ENCODE data around the gene LCT. TPM values are rescaled to one million over a fixed set of nuclear protein-coding genes. Genes with fewer than 3 reads are reported as not detected.
"Not testable (repeated sequence)": the region's sequence is repeated elsewhere in the genome, so short reads cannot be mapped to it uniquely, and the experiment has no call there.

LCT gene
- total RNA-seq (2014; rRNA removed; shearing (Covaris generic)) = 0.02 and 0.06 TPM in 2 replicates
- not detected in 2 replicates for polyA plus RNA-seq (2014; cell fraction: nucleus; rRNA removed)

GRCh38 chr2:135836596-135837270 is at the start of gene LCT:
Gene LCT, minus strand, starts transcription at chr2:135837184. Its CDS starts 15 bp downstream, at chr2:135837169.
- DNase-seq (ENCODE audit: extremely low read depth, low read depth) = no peak

DNA sequence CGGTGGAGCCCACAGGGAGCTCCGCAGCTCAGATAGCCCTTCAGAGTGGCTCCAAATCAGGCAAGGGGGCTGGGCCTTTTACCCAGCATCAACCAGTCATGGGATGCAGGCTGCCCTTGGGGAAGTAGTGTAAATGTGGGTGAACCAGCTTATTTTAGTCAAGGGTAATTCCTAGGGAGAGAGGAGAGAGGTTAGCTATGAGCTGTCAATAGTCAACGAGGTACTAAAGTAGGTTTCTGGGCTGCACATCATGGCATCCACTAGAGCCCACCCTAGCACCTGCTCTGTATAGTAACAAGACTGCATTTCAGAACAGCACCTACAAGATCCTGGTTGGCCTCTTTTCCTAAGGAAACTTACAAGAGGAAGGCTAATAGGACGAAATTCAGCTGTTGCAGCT is 48.7 kb upstream of the LCT start:
- DNase-seq (ENCODE audit: extremely low read depth, low read depth) = no peak

DNA sequence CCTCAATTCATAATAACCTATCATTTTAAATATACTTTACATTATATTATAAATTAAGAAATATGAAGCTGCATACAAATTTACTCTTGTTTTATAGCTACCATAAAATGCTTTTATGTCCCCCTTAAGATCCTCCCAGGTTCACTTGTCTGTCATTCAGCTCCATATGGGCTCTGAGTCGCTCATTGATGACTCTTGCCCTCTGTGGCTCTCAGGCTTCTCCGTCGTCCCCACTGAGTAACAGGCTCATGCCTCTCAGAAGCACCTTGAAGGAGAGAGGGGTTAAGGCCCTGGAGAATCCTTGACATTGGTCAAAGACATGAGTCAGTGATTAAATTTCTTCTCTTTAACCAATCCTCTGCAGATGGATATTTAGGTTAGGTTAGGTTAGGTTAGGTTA is 45.4 kb upstream of the LCT start:
- DNase-seq (ENCODE audit: extremely low read depth, low read depth) = no peak

GRCh38 chr2:135876770-135877169 is 39.8 kb upstream of the LCT start:
- DNase-seq (ENCODE audit: extremely low read depth, low read depth) = not testable (repeated sequence)

- peak; percentile 99 for DNase-seq (ENCODE audit: extremely low read depth, low read depth)
Measured at GRCh38 chr2:135876066-135876711, 39.2 kb upstream of the LCT start, which contains the start of gene MCM6. Gene MCM6, minus strand, starts transcription at chr2:135876443. Its CDS starts 78 bp downstream, at chr2:135876365.

DNA sequence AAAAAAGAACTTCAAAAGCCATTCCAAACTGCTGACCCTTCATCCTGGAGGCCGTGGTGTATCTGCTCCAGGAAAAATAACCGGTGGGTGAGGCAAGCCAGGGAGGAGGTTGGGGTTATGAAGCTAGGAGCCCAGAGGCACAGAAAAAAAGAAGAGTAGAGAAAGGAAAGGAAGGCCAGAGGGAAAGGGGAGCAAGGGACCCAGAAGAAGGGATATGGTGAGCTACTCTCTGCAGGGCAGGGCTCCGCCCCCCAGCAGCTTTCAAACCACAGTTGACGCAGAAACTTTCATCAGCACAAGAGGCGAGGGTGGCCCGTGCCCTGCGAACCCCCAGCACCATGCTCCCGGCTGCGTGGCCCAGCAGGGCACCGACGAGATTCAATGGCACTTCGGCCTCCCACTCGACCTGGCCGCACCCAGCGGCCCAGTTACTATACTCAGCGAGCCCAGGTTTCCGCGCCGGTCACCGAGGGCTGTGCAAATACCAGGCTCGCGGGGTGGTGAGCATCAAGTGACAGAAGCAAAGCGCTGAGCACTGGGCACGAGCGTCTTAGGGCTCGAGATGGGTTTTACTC is 38.6 kb upstream of the LCT start:
- DNase-seq (ENCODE audit: extremely low read depth, low read depth) = peak; percentile 26

DNA sequence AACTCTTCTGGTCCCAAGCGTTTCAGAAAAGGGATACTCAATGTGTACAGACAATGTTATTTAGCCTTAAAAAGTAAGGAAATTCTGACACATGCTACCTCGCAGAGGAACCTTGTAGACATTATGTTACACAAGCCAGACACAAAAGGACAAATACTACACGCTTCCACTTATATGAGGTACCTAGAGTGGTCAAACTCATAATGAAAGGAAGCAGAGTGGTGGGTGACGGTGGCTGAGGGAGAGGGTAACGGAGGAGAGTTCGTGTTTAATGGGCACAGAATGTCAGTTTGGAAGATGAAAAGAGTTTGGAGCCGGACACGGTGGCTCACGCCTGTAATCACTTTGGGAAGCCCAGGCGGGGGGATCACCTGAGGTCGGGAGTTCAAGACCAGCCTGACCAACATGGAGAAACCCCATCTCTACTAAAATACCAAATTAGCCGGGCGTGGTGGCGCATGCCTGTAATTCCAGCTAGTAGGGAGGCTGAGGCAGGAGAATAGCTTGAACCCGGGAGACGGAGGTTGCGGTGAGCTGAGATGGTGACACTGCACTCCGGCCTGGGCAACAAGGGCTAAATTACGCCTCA is 37.9 kb upstream of the LCT start:
- no peak for DNase-seq (ENCODE audit: extremely low read depth, low read depth)

- no peak for DNase-seq (ENCODE audit: extremely low read depth, low read depth)
Measured at GRCh38 chr2:135870571-135870970, 33.6 kb upstream of the LCT start.

GRCh38 chr2:135863233-135863632 is 26.2 kb upstream of the LCT start:
- DNase-seq (ENCODE audit: extremely low read depth, low read depth) = no peak

GRCh38 chr2:135862718-135863117 is 25.7 kb upstream of the LCT start:
- DNase-seq (ENCODE audit: extremely low read depth, low read depth) = no peak

DNA sequence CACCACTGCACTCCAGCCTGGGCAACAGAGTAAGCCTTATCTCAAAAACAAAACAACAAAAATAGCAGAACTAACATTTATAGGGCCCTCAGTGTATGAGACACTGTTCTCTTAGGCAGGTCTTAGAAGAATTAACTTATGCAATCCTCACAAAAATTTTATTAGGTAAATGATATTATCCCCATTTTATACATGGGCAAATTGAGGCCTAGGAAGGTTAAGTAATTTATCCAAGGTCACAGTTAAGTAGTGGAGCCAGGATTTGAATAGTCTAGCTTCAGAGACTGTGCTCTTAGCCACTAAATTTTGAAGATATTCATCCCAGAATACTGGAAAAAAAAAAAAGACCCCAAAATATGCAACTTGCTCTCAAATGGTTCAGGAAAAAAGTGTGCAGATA is 16.4 kb upstream of the LCT start:
- no peak for DNase-seq (ENCODE audit: extremely low read depth, low read depth)

DNA sequence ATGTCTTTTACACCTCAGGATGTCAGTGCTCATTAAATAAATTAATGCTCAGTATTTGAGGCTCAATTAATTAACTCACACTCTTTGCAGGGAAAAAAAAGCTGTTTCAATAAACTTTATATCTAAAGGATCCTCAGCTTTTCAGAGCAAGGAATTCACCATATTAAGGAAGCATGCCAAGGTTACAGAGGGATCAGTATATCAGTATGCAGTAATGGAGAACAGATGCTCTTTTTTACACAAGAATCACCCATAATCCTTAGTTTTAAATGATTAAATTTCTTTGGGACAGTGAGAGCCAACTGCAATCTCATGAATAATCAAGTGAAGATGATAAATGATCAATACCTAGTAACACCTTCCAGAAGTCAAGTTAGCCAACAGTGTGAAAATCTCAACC is 14.9 kb upstream of the LCT start:
- no peak for DNase-seq (ENCODE audit: extremely low read depth, low read depth)

DNA sequence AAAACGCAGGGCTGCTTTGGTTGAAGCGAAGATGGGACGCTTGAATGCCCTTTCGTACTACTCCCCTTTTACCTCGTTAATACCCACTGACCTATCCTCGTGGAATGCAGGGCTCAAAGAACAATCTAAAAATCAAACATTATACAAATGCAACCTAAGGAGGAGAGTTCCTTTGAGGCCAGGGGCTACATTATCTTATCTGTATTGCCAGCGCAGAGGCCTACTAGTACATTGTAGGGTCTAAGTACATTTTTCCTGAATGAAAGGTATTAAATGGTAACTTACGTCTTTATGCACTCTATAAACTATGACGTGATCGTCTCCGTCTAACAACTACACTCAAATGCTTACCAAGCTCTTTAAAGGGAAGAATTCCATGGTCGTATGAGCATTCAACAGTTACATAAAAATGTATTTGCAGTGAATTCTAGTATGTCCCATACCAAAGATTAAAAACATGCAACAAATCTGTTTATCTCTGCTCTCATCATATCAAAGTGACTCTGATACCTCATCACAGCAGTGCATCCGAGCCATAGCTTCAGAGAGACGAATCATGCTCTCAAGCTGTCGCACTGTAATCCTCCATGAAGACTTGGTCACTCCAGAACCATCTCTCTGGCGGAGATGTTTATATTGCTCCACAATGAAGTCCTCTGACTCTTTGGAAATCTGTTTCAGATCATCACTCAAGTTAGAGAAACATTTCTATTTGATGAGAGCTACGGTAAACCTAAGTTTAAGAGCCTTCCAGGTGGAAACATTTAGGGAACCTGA is 14.1 kb upstream of the LCT start:
- DNase-seq (ENCODE audit: extremely low read depth, low read depth) = no peak

DNA sequence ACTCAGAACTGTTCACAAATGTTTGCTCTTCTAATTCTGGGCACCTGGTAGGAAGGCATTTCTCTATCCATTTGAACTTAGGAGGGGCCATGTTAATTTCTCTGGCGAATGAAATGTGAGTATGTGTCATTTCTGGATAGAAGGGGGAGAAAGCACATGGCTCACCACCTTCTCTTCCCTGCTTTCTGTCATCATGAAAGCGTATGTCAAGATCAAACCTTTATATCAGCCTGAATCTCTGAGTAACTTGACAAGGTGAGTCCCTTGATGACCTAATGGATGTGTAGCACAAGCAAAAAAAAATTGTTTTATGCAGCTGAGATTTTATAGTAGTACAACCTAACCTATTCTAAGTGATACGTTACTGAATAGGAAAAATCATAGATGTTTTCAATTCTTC is 12.1 kb upstream of the LCT start:
- no peak for DNase-seq (ENCODE audit: extremely low read depth, low read depth)

GRCh38 chr2:135845997-135846396 is 9.0 kb upstream of the LCT start:
- DNase-seq (ENCODE audit: extremely low read depth, low read depth) = no peak

DNA sequence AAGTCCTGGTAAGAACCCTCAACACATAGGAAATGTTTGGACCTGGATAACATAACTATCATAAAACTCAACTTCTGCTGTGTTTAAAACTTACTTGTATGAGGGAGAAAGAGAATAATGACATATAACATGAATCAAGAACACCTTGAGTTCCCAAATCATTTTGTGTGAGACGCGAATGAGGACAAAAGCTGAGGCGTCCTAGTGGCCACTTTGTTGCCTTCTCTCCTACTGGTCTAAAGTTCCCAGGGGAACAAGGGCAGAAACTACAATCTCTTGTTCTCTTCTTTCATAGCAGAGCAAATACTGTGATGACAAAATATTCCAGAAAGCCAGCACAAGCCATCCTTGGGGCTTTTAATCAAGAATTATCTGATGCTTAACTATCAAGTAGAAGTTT is 8.3 kb upstream of the LCT start:
- DNase-seq (ENCODE audit: extremely low read depth, low read depth) = no peak

DNA sequence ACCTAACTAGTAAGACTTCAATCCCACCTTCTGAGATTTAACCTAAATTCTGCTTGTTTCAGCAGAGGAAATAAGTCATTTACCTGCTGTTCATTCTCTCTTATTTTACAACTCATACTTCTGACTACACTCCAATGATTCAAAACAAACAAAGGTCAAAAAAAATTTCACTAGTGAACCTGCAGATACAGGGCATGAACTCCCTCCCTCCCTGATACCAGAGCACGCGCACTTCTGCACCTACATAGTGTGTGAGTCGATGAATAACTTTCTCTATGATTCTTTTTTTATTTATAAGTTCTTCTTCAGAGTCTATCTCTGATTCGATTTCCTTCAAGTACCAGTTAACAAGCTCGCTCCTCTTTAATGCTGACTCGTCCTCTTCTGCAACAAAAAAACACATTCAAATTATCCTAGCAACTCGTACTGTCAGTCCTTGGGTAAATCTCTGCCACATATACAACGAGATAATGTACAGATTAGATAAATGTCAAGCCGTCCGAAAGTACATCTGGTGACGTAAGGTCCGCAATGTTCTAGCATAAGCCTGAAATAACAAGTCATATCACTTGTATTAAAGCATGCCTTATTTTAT is 7.4 kb upstream of the LCT start:
- DNase-seq (ENCODE audit: extremely low read depth, low read depth) = no peak

GRCh38 chr2:135843671-135844070 is 6.7 kb upstream of the LCT start:
- no peak for DNase-seq (ENCODE audit: extremely low read depth, low read depth)

- no peak for DNase-seq (ENCODE audit: extremely low read depth, low read depth)
Measured at GRCh38 chr2:135840601-135841000, 3.6 kb upstream of the LCT start.

- no peak for DNase-seq (ENCODE audit: extremely low read depth, low read depth)
Measured at GRCh38 chr2:135839713-135840112, 2.7 kb upstream of the LCT start.
